Measurements from ENCODE around the gene PARP12.

Gene PARP12

DNA sequence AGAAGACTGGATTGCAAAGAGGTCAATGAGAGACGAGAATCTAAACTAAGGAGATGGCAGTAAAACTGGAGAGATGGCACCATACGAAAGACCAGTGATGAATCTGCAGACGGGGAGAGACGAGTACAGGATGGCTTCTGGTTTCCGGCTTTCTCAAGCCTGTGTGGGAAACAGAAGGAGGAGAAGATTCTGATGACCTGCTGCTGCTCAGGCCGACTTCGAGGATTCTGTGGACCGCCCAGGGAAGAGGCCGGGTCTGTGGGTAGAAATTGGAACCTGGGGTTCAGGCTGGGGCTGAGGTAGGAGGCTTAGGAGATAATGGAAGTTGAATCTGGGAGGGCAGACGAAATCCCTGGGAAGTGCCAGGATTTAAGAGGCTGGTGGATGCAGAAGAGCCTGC, 48.6 kb downstream of the PARP12 start:
- ChIA-PET CTCF (interaction anchor here (0.9 to 1.4 kb wide), 2 partner anchors 12 to 65 kb away, joined by 3 read pairs; no protein-coding TSS in a partner anchor), POLR2A (no interaction called here)
- TF ChIP-seq ZNF791 (tag by site-specific recombination; IDR thresholded peaks at IDR 0.05) (no peak), ZNF211 (tag by site-specific recombination; IDR thresholded peaks at IDR 0.05; ENCODE audit: low read depth) (no peak), ZNF768 (tag by site-specific recombination; IDR thresholded peaks at IDR 0.05) (no peak), MYNN (tag by site-specific recombination; IDR thresholded peaks at IDR 0.05; ENCODE audit: borderline replicate concordance) (no peak), ZNF114 (tag by site-specific recombination; IDR thresholded peaks at IDR 0.05) (no peak), SP2 (tag by site-specific recombination; IDR thresholded peaks at IDR 0.05) (no peak), ZNF654 (tag by site-specific recombination; IDR thresholded peaks at IDR 0.05; ENCODE audit: low read depth) (no peak), ZNF174 (tag by site-specific recombination; IDR thresholded peaks at IDR 0.05) (no peak), ZNF341 (tag by site-specific recombination; IDR thresholded peaks at IDR 0.05; ENCODE audit: low read depth) (no peak), ZNF2 (tag by site-specific recombination; IDR thresholded peaks at IDR 0.05) (no peak), ZNF404 (tag by site-specific recombination; IDR thresholded peaks at IDR 0.05) (no peak)
- TF ChIP-seq, protein P1, sequence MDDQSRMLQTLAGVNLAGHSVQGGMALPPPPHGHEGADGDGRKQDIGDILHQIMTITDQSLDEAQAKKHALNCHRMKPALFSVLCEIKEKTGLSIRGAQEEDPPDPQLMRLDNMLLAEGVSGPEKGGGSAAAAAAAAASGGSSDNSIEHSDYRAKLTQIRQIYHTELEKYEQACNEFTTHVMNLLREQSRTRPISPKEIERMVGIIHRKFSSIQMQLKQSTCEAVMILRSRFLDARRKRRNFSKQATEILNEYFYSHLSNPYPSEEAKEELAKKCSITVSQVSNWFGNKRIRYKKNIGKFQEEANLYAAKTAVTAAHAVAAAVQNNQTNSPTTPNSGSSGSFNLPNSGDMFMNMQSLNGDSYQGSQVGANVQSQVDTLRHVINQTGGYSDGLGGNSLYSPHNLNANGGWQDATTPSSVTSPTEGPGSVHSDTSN (CRISPR knock-in tag; IDR thresholded peaks at IDR 0.05): no peak
- TF ChIP-seq, protein P2, sequence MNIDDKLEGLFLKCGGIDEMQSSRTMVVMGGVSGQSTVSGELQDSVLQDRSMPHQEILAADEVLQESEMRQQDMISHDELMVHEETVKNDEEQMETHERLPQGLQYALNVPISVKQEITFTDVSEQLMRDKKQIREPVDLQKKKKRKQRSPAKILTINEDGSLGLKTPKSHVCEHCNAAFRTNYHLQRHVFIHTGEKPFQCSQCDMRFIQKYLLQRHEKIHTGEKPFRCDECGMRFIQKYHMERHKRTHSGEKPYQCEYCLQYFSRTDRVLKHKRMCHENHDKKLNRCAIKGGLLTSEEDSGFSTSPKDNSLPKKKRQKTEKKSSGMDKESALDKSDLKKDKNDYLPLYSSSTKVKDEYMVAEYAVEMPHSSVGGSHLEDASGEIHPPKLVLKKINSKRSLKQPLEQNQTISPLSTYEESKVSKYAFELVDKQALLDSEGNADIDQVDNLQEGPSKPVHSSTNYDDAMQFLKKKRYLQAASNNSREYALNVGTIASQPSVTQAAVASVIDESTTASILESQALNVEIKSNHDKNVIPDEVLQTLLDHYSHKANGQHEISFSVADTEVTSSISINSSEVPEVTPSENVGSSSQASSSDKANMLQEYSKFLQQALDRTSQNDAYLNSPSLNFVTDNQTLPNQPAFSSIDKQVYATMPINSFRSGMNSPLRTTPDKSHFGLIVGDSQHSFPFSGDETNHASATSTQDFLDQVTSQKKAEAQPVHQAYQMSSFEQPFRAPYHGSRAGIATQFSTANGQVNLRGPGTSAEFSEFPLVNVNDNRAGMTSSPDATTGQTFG (tag by site-specific recombination; IDR thresholded peaks at IDR 0.05; ENCODE audit: borderline replicate concordance): no peak
- TF ChIP-seq, protein P3, sequence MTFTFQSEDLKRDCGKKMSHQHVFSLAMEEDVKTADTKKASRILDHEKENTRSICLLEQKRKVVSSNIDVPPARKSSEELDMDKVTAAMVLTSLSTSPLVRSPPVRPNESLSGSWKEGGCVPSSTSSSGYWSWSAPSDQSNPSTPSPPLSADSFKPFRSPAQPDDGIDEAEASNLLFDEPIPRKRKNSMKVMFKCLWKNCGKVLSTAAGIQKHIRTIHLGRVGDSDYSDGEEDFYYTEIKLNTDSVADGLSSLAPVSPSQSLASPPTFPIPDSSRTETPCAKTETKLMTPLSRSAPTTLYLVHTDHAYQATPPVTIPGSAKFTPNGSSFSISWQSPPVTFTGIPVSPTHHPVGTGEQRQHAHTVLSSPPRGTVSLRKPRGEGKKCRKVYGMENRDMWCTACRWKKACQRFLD (tag by site-specific recombination; IDR thresholded peaks at IDR 0.05): no peak
- TF ChIP-seq, protein P4, sequence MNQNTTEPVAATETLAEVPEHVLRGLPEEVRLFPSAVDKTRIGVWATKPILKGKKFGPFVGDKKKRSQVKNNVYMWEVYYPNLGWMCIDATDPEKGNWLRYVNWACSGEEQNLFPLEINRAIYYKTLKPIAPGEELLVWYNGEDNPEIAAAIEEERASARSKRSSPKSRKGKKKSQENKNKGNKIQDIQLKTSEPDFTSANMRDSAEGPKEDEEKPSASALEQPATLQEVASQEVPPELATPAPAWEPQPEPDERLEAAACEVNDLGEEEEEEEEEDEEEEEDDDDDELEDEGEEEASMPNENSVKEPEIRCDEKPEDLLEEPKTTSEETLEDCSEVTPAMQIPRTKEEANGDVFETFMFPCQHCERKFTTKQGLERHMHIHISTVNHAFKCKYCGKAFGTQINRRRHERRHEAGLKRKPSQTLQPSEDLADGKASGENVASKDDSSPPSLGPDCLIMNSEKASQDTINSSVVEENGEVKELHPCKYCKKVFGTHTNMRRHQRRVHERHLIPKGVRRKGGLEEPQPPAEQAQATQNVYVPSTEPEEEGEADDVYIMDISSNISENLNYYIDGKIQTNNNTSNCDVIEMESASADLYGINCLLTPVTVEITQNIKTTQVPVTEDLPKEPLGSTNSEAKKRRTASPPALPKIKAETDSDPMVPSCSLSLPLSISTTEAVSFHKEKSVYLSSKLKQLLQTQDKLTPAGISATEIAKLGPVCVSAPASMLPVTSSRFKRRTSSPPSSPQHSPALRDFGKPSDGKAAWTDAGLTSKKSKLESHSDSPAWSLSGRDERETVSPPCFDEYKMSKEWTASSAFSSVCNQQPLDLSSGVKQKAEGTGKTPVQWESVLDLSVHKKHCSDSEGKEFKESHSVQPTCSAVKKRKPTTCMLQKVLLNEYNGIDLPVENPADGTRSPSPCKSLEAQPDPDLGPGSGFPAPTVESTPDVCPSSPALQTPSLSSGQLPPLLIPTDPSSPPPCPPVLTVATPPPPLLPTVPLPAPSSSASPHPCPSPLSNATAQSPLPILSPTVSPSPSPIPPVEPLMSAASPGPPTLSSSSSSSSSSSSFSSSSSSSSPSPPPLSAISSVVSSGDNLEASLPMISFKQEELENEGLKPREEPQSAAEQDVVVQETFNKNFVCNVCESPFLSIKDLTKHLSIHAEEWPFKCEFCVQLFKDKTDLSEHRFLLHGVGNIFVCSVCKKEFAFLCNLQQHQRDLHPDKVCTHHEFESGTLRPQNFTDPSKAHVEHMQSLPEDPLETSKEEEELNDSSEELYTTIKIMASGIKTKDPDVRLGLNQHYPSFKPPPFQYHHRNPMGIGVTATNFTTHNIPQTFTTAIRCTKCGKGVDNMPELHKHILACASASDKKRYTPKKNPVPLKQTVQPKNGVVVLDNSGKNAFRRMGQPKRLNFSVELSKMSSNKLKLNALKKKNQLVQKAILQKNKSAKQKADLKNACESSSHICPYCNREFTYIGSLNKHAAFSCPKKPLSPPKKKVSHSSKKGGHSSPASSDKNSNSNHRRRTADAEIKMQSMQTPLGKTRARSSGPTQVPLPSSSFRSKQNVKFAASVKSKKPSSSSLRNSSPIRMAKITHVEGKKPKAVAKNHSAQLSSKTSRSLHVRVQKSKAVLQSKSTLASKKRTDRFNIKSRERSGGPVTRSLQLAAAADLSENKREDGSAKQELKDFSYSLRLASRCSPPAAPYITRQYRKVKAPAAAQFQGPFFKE (tag by site-specific recombination; IDR thresholded peaks at IDR 0.05; ENCODE audit: borderline replicate concordance): no peak
- TF ChIP-seq, protein P5, sequence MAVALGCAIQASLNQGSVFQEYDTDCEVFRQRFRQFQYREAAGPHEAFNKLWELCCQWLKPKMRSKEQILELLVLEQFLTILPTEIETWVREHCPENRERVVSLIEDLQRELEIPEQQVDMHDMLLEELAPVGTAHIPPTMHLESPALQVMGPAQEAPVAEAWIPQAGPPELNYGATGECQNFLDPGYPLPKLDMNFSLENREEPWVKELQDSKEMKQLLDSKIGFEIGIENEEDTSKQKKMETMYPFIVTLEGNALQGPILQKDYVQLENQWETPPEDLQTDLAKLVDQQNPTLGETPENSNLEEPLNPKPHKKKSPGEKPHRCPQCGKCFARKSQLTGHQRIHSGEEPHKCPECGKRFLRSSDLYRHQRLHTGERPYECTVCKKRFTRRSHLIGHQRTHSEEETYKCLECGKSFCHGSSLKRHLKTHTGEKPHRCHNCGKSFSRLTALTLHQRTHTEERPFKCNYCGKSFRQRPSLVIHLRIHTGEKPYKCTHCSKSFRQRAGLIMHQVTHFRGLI (tag by site-specific recombination; IDR thresholded peaks at IDR 0.05): no peak
- no peak overlapping the region for H3K27ac ChIP-seq (ENCODE audit: extremely low read depth, low read depth, low read length)
- no peak overlapping the region for H3K4me3 ChIP-seq (ENCODE audit: low read depth, low read length)
- no peaks in the 10 kb centered on the region for H3K4me1 ChIP-seq (ENCODE audit: control insufficient read depth, insufficient read depth, low read length)
- H3K9me3 ChIP-seq (ENCODE audit: control insufficient read depth, insufficient read depth, low read depth, low read length): no peaks in the 10 kb centered on the region
- no peaks in the 10 kb centered on the region for H3K36me3 ChIP-seq (ENCODE audit: control insufficient read depth in 2 of 2, insufficient read depth in 1 of 2, low read length in 2 of 2)

Measured in HEK293 (cell line).